MV-4-11 (cell line): ENCODE results near the gene KRT83.
A peak's percentile ranks its signal among the peaks of the same experiment; 100 is the strongest.

ENCODE experiments used
- DNase-seq: peaks from one replicate; lab custom pipeline; 2025; lab: John Stamatoyannopoulos, UW

The KRT83 gene

DNA sequence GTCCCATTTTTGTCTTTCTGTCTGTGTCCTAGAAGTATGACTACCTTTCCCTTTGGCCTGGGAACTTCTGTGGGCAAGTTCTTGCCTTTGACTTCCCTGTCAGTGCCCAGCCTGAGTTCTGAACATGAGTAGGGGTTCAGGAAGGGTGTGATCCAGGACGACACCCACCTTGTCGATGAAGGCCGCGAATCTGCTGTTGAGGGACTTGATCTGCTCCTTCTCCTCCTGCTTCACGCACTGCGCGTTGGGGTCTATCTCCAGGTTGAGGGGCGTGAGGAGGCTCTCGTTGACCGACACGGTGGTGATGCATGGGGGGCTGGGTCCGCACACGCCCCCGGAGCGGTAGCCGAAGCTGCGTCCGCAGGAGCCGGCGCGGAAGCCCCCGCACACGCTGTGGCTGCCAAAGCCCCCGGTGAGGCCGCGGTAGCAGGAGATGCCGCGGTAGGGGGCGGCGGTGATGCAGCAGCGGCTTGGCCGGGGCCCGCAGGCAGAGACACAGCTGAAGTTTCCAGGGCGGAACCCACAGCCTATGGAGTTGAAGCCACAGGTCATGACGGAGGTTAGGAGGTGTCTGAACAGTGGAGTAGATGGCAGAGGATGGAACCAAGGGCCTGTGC, at the start of gene KRT83:
Gene KRT83 (minus strand): TSS at position 615 of the 617 bp plus-strand sequence. CDS start 63 bp downstream, at position 552.
- no peak for DNase-seq

DNA sequence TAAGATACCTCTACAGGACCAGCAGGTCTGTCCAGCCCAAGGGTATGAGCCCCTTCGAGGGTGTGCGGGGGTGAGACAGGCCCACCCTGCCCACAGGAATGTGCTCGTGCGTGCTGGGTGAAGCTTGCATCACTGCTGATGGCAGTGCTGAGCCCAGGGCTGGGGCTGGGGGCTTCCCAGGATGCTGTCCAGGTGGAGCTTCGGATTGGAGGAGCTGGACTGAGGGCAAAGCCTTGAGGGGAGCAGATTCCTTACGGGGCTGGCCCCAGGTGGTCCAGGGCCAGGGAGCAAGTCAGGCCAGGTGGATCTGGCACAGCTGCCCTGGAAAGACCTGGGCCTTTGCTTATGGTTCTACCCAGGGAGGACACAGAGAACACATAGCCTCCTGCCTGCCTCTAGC, 48.6 kb upstream of the KRT83 start:
- DNase-seq, result no peak

DNA sequence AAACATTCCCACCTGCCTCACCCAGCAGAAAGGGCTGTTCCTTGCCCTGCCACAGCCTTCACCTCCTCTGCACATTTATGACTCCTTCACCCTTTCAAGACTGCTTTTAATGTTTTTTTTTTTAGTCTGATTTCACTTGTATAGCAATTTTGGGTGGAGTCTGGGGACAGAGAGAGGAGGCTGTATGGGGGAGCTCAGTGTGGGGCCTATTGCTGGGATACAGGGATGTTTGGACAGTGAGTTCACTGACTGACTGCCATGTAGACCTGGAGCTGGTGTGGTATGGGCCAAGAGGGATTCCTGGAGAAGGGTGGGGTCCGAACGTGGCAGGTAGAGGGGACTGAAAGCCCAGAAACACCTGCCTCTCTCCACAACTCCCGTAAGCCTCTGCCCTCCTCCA, 48.0 kb upstream of the KRT83 start:
- DNase-seq, result no peak

DNA sequence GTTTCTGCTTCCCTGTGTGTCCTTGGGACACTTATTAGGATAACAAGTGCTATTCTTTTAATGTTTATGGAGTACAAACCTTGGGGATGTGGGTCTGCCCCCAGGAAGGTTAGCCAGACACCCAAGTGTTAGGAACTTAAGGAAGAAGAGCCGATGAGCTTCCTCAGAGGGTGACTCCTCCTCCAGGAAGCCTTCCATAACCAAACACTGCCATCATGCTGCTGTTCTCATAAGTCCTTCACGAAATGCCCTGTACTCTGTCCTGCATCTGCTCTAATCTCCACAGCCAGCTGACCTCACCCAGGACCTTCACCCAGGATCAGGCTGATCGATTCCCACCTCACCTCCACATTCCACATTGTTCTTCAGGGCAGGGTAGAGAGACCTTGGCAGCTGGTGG, 47.3 kb upstream of the KRT83 start:
- no peak for DNase-seq

DNA sequence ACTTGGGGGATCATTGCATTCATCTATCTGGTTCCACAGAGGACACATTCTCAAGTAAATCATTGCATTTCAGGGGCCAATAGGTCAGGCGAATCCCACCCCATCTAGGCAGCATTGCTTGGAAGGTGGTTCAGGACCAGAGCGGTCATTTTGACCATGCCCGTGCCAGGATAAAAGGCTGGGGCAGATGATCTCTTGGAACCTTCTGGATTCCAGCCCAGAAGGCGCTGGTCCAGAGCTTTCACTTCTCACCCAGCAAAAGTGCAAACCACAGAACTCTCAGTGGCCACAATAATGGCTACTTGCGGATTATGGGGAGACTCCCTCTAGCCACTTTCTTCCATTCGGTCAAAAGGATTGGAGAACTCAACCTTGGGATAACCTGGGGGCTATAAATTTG, 46.7 kb upstream of the KRT83 start:
- no peak for DNase-seq

DNA sequence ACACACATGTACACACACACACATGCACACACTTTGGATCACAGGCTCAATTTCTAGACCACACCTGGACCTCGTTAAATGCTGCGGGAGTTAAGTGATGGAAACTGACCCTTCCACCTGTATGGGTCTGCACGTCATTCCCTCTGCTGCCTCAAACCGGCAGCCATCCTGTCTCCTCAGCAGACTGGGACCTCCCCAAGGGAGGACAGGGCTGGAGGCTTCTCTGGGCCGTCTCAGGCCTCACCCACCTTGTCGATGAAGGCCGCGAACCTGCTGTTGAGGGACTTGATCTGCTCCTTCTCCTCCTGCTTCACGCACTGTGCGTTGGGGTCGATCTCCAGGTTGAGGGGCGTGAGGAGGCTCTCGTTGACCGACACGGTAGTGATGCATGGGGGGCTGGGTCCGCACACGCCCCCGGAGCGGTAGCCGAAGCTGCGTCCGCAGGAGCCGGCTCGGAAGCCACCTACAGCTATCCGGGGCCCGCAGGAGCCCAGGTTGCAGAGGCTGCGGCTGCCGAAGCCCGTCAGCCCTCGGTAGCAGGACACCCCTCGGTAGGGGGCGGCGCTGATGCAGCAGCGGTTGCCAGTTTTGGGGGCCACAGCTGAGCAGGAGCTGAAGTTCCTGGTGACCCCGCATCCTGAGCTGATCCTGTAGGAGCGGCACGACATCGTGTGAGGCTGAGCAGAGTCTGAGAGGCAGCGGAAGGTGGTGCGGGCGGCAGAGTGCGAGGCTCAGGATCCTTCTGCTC, 45.7 kb upstream of the KRT83 start, which contains the start of gene KRT85:
Gene KRT85 (minus strand): TSS at position 744 of the 748 bp plus-strand sequence. CDS start 76 bp downstream, at position 668.
- DNase-seq, result no peak

DNA sequence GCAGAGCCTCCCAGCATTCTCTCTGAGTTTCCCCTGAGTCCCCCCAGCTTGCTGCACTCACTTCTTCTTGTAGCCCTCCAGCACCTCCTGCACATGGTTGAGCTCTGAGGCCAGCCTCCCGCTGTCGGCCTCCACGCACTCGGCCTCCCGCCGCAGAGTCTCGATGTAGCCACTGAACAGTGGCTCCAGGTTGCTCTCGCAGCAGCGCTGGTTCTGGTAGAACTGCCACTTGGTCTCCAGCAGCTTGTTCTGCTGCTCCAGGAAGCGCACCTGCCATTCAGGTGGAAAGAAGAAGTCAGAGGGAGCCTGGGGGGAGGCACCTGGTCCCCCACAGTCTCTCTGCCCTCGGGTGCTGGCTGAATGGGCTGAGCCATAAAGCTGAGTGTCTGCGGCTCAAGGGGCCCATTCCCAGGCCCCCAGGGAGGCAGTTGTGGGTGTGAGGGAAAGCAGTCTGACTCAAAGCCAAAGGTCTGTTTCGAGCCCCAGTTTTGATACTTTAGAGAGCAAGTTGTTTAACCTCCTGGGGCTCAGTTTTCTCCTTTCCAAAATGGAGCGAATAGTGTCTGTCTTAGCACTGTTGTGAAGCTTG, 43.8 kb upstream of the KRT83 start:
- no peak for DNase-seq

DNA sequence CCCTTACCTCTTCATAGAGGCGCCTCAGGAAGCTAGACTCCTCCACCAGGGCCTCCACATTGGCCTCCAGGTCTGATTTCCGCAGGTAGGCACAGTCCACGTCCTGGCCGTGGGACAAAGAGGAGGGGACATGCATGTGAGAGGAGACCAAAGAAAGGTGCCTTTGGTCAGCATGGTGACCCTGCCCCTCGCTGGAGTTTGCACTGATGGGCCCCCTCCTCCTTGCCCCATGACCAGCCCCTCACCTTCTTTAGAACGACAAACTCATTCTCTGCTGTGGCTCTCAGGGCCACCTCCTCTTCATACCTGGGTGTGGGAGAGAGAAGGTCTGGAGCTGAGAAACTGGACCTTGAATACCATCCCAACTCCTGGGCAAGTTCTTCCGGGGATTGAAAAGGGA, 42.9 kb upstream of the KRT83 start:
- no peak for DNase-seq

DNA sequence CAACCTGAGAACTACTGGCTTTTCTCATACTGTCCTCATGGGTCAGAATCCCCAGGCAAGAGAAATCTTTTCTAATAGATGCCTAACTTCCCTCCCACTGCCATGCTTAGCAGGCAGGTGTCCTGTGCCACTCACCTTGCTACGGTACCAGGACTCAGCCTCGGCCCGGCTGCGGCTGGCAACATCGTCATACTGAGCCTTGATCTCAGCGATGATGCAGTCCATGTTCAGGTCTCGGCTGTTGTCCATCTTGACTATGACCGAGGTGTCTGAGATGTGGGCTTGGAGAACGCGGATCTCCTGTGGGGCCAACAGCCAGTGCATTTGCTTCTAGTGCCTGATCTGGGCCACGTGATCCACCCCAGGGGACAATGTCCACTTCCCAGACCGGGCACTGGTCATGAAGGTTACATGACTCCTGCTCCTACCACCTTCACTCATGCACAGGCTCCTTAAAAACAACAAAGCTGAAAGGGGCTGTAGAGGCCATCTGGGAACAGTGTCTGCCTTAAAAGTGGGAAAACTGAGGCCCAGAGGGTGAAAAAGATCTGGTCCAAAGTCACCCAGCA, 42.0 kb upstream of the KRT83 start:
- no peak for DNase-seq

DNA sequence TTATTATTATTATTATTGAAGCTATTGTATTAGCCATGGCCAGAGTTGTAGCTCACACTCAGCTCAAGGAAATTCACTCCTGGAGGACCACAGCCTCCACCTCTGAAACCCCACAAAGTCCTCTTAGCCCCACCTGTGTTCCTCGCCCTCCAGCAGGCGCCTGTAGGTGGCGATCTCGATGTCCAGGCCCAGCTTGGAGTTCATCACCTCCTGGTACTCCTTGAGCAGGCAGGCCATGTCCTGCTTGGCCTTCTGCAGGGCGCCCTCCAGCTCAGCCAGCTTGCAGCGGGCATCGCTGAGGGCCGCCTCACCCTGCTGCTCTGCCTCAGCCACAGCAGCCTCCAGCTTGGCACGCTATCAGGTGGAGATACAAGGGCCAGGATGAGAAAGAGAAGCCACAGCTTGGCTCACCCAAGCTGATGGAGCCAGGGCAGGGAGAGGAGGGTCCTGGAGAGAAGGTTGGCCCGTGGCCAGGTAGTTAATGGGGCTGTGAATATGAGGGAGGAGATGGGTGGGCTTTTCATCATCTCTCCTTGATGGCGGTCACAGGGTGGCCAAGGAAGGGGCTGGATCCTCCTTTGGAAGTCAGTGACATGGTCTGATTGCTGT, 41.0 kb upstream of the KRT83 start:
- no peak for DNase-seq

DNA sequence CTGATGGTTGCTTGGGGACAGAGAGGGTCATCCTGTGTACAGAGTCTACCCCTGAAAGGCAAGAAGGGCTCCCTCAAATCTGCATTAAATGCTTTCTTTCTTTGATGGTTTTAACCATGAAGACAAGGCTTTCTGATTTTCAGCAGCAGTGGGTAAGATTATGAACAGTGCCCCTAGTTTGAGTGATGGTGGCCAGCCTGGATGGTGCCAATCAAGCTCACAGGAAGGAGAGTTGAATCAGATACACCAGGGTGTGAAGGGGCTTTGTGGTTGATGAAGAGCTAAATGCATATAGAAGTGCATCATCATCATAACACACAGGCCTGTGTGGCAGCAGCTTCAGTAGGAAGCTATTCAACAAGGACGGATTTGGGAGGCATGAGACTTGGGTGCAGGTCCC, 40.4 kb upstream of the KRT83 start:
- no peak for DNase-seq

DNA sequence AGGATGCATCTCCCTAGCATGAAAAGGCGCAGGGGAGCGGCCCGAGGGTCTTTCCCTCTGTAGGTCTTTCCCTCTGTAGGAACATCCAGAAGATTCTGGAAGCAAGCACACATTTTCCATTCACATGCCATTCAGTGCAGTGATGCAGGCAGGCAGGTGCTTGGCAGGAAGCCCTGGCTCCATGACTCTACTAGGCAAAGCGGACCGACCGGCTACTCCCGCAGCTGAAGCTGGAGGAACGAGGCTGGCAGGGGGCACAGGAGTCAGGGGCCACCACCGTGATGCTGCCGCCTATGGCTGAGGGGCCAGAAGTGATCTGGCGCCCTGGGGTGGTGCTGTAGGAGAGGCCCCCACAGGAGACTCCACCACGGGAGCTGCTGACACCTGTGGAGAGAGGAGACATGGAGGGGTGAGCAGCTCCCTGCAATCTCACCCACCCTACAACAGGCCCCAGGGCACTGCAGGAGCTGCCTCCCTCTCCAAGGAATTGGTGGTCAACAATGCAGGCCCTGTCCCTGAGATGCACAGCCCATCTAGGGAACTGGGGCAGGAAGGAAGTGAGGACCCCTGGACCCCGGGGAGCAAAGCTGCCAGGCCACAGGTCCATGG, 39.6 kb upstream of the KRT83 start:
- no peak for DNase-seq

DNA sequence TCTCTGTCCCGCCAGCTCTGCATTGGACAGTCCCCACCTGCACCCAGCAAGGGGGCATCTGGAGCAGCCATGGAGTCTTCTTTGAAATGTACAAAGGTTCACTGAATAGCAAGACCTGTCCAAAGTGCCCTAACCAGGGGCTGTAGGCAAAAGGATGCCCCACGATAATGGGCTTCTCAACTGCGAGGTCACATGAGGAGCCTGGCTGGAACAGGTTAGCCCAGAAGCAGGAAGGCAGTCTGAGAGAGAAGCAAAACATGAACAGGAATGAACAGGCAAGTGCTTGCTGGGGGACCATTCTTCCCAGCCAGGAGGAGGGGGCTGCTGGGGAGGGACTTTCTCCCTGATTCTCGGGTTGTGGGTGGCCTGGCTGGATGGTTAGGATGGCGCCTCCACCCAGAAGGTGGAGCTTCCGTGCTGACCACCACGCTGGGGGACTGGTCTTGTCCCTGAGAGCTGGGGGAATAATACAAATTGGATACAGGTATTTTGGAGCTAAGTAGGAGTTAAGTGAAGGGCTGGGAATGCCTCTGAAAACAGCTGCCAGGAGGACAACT, 39.0 kb upstream of the KRT83 start:
- no peak for DNase-seq

DNA sequence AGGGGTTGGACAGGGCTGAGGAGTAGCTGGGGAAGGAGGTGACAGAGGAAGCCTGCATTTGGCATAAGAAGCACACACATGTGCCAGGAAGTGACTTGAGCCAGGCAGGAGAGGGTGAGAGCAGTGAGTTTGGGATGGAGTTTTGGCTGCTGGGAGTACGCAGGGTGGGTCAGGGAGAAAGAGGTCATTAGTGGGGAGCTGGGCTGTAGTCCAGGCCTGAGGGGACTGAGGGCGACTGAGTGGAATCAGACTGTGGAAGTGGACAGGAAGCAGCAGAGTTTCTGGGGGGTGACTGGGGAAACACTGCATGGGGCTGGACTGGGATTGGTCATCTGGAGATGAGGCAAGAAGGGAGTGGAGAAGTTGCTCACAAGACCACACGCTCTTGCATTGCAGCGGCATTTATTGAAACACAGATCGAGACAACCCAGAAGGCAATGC, 38.4 kb upstream of the KRT83 start:
- DNase-seq, result peak; percentile 3

DNA sequence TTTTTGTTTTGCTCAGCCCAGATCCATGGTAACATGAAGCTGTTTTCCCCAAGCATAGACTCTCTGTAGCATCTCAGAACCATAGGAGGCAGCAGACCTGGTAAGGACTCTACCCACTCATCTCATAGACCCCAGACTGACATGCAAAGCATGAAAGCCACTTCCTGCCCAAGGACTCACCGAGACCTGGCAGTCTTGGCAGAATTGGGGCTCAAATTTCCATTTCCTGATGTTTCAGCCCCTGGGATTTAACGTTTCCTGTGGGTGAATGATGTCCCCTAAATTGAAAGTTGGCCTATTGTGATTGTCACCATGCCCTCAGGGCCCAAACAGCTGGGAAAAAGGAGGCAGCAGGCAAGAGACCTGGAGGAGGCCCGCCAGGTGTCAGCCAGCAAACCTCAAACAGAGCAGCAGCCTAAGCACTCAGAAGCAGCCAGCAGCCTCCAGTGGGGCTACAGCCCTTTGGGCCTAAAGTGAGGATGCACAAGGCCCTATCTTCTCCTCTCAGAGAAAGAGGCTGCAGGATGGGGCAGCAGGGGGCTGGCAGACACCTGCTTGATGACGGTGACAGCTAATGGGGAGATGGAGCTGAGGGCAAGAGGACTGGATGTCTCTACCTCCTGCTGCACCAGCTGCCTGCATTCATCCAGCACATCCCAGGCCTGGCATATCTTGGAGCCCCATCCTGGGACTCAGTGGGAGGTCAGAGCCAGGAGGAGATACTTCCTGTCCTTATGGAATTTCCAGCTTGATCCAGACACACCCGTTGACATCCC, 37.6 kb upstream of the KRT83 start:
- no peak for DNase-seq

DNA sequence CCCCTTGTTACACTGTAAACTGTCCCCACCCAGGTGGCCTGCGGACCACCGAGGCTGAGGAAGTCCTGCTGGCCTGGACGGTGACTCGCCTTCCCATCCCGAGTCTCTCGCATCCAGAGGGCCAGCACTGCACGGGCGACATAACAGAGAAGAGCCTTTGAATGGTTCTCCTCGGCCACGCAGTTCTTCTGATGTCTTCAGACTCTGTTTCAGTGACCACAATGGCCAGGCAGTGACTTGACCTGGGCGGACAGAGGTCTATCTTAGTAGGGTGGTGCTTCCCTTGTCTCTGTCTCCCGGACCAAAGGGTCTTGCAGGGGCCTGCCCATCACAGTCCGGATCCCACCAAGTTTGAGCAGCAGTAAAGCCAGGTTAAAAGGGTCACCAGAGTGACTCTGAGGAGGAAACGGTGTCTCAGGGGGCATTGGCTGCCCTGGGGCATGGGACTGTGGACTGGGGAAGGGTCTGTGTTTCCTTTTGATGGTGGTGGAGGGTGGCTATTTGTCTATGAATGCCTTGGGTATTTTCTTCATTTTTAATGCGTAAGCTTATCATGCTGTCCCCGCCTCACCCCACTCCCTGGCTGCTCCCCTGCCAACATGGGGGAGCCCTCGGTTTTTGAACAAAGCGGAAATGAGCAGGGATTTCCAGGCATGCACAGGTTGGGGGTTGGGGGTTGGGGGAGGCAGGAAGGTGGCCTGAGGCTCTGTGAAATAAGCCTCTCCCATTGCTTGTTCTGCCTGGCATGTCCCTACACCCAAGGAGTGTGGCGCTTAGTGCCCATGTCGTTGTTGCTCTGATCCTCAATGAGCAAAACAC, 35.8 kb upstream of the KRT83 start:
- no peak for DNase-seq

DNA sequence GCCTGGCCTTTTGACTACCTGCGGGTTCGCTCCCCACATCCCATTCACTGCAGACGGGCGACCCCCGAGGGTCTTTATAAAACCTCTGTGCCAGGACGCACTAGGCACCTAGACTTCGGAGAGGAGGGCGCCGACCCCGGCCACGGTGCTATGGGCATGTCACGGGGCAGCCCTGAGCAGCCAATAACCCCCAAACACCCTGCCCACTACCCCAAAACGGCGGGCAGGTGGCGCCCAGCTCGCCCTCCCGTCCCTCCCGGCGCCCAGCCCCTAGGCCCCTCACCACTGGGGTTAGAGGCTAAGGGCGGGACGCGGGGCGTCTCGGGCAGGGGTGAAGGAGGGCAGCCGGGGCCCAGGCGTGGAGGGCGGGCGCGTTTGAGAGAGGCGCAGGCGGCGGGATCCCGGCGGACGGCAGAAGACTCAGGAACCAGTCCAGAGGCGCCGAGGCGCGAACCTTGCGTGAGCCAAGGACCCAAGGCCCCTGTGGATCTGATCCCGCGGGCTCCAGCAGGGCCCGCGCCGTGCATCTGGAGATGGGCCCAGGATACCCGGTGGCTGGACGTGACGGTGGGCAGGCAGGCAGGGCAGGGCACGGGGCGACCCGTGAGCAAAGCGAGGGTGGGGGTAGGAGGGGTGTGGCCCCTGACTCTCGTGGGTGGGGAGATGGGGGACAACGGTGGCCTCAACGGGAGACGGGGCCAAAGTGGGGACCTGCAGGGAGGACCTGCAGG, 35.0 kb upstream of the KRT83 start:
- DNase-seq, result no peak

DNA sequence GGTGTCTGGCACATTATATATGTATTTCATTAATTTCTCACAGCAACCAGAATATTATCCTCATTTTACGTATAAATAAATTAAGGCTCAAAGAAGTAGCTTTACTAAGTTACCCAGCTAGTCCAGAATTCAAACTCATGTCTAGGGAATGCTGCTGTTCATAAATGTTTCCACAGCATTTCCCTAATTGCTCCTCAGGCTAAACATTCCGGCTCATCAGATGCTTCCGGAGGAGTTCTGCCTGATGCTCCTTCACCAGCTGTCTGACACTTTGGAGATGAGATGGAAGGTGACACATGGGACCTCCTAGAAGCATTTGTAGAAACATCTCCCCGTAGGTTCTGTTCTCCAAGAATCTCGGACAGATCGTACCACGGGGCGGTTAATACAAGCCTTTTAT, 34.0 kb upstream of the KRT83 start:
- no peak for DNase-seq

DNA sequence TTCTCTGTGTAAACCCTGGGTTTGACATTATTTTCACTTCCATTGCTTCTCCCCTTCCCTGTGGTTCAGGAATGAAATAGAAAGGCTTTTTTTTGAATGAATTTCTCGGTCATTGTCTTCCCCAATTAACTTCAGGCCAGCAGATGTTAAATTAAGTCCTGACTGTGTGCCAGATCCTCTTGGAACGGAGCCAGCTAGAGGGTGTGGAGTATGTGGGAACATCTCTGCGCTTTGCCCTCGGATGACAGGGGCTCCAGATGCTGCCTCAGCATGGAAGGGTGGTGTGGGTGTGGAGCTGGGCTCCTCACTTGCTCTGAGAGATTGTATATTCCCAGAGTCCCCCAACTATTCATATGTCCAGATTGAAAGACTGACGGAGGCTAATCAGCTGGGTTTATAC, 33.0 kb upstream of the KRT83 start:
- DNase-seq, result no peak
